AG10803 (cell line): ENCODE results near the gene MALAT1.

Source experiments
- DNase-seq: peaks from one replicate; pipeline ENCODE4 v3.0.0; 2010; ENCODE audit warnings: low read depth
- H3K4me3 ChIP-seq: 2 replicates; pipeline ENCODE4 v1.5.1; 2011; ENCODE audit warnings: mild to moderate bottlenecking, low read length, control low read depth
- CTCF ChIP-seq: conservative IDR thresholded peaks from 2 replicates; pipeline ENCODE4 v1.5.1; 2011; ENCODE audit warnings: mild to moderate bottlenecking, low read length, control low read depth, inconsistent platforms

Gene MALAT1

DNA sequence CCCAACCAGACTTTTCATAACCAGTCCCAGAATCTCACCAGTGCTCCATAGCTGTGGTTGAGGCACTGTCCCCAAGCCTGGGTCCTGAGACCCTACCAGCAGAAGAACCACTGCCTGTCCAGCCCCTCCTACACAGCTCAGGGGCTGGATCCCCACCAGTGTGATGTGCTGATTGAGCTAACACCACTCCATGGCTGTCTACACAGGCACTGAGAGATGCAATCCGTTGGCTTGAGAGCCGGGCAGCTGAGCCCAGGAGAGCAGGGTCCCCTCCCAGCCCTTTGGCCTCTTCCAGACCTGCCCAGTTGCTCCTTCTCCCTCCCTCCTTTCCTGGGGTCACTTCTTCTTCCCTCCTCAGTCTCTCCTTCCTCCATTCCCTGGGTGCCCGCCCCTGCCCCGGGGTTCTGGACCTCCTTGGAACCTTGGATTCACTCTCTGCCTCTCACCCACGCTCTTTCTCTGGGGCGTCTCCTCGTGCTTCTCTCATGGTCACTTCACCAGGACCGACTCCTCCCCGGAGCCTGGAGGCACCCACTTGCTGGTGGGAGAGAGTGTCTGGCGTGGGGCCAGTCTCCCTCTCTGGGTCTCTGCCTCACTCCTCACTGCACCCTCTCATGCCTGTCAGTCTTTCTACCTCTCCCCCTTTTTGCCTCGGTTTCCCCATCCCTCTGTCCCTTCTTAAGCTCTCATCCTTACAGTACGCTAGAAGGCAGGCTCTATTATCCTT is 25.3 kb downstream of the MALAT1 start:
- no peak for DNase-seq
- peak overlapping the region; percentile 46 for H3K4me3 ChIP-seq
- TF ChIP-seq CTCF, result no peak

- peak; percentile 78 for DNase-seq
- TF ChIP-seq CTCF, result no peak
- peak within 1 kb of the TSS; percentile 90 for H3K4me3 ChIP-seq
Measured at GRCh38 chr11:65524741-65525545, 26.1 kb downstream of the MALAT1 start, which contains the start of gene SCYL1. Gene SCYL1, plus strand, starts transcription at chr11:65525083. Its CDS starts 71 bp downstream, at chr11:65525154.

DNA sequence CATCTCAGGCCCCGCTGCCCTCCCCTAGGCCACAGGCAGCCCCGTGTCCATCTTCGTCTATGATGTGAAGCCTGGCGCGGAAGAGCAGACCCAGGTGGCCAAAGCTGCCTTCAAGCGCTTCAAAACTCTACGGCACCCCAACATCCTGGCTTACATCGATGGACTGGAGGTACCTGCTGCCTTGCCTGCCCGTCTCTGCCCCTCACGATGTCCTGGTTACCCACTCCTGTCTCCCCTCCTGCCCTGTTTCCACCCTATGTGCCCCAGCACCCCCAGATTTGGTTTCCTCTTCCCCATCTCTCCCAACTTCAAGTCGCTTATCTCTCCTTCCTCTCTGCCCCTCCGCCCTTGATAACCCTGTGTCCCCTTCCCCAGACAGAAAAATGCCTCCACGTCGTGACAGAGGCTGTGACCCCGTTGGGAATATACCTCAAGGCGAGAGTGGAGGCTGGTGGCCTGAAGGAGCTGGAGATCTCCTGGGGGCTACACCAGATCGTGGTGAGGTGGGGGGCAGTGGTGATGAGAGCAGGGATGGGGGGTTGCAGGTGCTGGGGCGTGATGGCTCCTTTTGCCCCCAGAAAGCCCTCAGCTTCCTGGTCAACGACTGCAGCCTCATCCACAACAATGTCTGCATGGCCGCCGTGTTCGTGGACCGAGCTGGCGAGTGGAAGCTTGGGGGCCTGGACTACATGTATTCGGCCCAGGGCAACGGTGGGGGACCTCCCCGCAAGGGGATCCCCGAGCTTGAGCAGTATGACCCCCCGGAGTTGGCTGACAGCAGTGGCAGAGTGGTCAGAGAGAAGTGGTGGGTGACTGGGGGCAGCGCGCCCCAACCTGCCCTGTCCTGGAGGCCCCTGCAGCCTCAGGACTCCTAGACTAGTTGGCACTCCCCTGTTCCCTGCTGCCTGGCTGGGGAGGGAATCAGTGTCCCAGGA is 27.0 kb downstream of the MALAT1 start:
- no peak for TF ChIP-seq CTCF
- no peak for DNase-seq

GRCh38 chr11:65526744-65527143 is 27.9 kb downstream of the MALAT1 start:
- no peak for TF ChIP-seq CTCF
- DNase-seq, result no peak
- H3K4me3 ChIP-seq, result 0 out of 2 replicates have a peak overlapping the region, but pooled peaks have one; percentile 5

More for the DNA sequence above, 27.0 kb downstream of the MALAT1 start:
- H3K4me3 ChIP-seq, result peak overlapping the region; percentile 90

DNA sequence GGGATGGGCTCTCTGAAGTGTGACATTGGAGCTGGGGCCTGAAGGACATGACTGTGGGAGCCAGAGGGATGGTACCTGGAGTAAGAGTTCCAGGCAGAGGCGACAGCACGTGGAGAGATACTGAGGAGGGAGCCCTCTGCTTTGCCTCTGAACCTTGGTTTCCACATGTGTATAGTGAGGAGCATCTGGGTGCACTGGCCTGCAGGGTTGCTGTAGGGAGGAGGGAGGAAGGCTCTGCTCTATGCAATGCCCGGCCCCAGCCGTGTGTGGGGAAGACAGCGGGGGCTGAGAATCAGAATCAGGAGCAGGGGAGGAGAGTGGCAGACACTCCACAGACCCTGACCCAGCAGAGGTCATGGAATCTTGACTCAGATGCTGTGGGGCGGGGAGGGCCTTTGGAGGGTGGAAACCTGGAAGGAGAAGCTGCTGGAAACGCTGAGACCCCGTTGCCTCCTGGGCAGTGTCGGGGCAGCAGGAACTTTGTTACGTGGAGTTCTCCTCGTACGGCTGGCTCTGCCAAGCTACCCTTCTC is 30.0 kb downstream of the MALAT1 start:
- DNase-seq, result no peak
- H3K4me3 ChIP-seq, result no peak overlapping the region
- no peak for TF ChIP-seq CTCF

- H3K4me3 ChIP-seq, result no peak overlapping the region
- DNase-seq, result no peak
- TF ChIP-seq CTCF, result no peak
Measured at GRCh38 chr11:65529475-65530156, 30.8 kb downstream of the MALAT1 start.
